GM23248 (cell line): ENCODE results near the gene ALPK1.

ENCODE experiments used
- EZH2 ChIP-seq: fragments of 200-600 bp; sonication (generic); IDR thresholded peaks from 2 replicates; pipeline ENCODE4 v1.6.1; 2018; ENCODE audit warnings: antibody characterized with exemption, mild to moderate bottlenecking; ENCODE audit not compliant: insufficient read depth, poor library complexity, severe bottlenecking
- EZH2phosphoT487 ChIP-seq: fragments of 200-600 bp; sonication (generic); IDR thresholded peaks from 2 replicates; pipeline ENCODE4 v1.6.1; 2018; ENCODE audit warnings: antibody characterized with exemption, moderate library complexity, mild to moderate bottlenecking, low read depth; ENCODE audit not compliant: insufficient read depth

DNA sequence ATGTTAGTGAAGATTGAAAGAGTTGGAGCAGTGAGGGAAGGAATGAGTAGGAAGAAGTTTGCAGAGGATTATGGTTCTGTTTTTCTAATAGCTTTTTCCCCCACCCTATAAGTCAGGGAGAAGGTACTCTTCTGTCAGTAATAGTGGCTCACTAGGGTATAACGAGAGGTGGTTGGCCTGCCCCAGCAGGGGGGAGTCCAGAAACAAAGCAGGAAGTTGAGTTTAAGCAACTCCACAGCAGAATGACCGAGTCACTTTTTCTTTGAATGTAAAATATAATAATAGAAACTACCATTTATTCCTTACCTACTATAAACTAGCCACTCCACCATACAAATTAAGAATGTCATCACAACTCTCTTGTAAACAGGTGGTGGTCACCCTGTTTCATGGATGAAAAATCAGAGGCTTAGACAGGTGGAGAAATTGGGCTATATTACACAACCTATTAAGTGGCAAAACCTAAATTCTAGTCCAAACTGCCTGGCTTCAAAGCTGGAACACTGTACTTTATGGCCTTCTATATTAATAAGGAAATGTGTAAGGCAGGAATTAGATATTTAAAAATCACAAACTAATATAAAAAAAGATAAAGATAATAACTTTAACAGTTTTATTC, 43.7 kb upstream of the ALPK1 start:
- TF ChIP-seq EZH2, result no peak
- no peak for TF ChIP-seq EZH2phosphoT487
